Measurements from ENCODE around the gene PRDM1.

DNA sequence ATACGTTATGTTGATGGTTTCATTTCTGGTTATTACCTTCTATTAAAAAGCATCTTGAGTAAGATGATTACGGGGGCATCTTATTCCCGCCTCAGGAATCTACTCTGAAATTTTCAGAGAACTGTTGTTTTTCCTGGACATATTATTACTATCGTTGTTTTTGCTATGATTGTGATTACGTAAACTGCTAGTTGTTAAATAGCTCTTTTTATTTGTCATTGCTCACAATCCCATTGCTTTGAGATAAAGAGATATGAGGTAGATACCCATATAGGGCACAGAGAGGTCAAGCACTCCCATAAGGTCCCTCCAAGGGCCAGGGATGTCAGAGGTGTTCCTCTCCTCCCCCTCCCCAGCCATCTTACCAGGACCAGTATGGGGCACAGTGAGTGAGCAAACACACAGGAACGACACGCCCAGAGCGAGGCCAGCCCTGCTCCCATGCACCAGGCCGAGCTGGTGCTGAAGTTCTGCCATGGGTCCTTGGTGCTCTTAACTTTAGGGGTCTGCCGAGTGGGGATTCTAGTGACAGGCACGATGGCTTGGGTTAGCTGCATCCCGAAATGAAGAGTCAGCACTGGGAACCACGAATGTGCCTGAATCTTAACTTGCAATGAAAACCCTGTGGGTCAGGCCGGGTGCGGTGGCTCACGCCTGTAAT, 49.9 kb downstream of the PRDM1 start:
- TF ChIP-seq YY1 (IDR thresholded peaks at IDR 0.05; ENCODE audit: insufficient read depth, insufficient read length) (no peak), SUZ12 (IDR thresholded peaks at IDR 0.05; ENCODE audit: extremely low read depth, insufficient read depth, insufficient read length) (no peak)

All from NT2/D1 (cell line).